ENCODE results near the gene P2RY14.
"Not testable (repeated sequence)": the region's sequence is repeated elsewhere in the genome, so short reads cannot be mapped to it uniquely, and the experiment has no call there.

The P2RY14 gene

DNA sequence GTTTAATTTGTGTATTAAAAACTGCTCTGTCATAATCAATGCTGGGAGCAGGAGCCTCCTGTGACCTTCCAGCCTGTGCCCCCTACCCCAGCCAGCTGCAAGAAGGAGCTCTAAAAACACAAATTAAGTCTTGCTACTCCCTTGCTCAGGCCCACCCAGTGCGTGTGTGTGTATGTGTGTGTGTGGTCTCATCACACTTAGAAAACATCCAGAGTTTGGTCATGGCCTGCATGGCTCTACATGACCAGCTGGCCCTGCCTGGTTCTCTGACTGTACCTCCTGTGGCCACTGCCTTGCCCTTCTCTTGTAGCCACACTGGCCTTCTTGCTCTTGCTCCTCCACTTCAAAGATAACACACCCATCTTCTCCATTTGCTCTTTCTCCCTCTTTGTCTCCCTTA, 13.7 kb downstream of the P2RY14 start:
- TF ChIP-seq, protein P1, sequence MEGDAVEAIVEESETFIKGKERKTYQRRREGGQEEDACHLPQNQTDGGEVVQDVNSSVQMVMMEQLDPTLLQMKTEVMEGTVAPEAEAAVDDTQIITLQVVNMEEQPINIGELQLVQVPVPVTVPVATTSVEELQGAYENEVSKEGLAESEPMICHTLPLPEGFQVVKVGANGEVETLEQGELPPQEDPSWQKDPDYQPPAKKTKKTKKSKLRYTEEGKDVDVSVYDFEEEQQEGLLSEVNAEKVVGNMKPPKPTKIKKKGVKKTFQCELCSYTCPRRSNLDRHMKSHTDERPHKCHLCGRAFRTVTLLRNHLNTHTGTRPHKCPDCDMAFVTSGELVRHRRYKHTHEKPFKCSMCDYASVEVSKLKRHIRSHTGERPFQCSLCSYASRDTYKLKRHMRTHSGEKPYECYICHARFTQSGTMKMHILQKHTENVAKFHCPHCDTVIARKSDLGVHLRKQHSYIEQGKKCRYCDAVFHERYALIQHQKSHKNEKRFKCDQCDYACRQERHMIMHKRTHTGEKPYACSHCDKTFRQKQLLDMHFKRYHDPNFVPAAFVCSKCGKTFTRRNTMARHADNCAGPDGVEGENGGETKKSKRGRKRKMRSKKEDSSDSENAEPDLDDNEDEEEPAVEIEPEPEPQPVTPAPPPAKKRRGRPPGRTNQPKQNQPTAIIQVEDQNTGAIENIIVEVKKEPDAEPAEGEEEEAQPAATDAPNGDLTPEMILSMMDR (IDR thresholded peaks at IDR 0.05; ENCODE audit: insufficient read depth, low read length, poor library complexity, severe bottlenecking), result no peak
- DNase-seq (ENCODE audit: extremely low read depth, insufficient read length), result no peak
- H3K27me3 ChIP-seq (replicated peaks; ENCODE audit: control insufficient read depth, insufficient read depth, low read length), result no peaks in the 10 kb centered on the region
- H3K4me3 ChIP-seq (replicated peaks; ENCODE audit: low read depth, low read length), result no peak overlapping the region
- H3K36me3 ChIP-seq (ENCODE audit: control insufficient read depth, insufficient read depth, low read length), result no peaks in the 10 kb centered on the region

DNA sequence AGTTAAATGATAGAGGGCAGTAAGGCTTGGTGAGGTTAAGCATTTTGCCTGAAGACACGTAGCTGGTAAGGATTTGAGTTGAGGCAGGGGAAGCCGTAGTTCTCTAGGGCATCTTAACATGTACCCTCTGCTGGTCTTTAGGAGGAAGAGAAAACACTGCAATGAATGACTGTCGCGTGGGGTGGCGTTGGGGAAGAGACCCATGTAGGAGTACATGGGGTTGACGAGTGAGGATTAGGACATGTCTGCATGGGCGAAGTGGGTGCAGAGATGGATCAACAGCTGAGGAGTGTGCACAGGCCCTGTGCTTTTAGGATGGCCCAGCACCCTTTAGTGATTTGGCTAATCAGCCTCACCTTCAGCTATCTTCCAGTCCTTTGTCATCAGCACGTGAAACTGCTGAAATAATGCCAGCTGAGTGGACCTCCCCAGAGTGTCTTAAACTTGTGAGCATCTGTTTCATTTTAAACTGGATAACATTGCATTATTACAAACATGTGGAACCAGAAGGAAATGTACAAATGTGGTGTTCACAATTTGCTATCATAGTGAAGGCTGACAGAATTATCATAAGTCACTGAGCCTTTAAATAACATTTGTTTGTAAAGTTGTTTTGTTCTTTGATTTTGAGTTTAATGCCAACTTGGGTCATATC, 15.3 kb downstream of the P2RY14 start:
- Histone ChIP-seq H3K4me3 (replicated peaks; ENCODE audit: low read depth, low read length) (no peak overlapping the region), H3K27me3 (replicated peaks; ENCODE audit: control insufficient read depth, insufficient read depth, low read length) (no peaks in the 10 kb centered on the region), H3K36me3 (ENCODE audit: control insufficient read depth, insufficient read depth, low read length) (no peaks in the 10 kb centered on the region)
- TF ChIP-seq, protein P1 (IDR thresholded peaks at IDR 0.05; ENCODE audit: insufficient read depth, low read length, poor library complexity, severe bottlenecking), result no peak
- no peak for DNase-seq (ENCODE audit: extremely low read depth, insufficient read length)

DNA sequence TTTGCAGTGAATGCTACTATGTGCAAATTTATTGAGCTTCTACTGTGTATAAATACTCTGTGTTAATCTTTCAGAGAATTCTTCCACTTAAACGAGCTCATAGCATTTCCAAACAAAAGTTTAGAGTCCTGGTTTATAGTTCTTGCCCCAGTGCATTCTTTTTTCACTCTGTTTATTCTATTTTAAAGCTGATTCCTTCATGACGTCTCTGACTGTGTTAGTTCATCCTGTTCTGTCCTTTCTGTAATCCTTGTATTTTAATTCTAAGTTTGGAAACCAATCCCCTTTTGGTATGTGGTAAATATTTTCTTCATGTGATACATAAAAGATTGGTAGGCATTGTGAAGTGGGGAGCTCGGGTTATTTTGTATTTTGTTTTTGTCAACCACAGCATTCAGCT, 18.7 kb downstream of the P2RY14 start:
- Histone ChIP-seq H3K36me3 (ENCODE audit: control insufficient read depth, insufficient read depth, low read length) (no peaks in the 10 kb centered on the region), H3K4me3 (replicated peaks; ENCODE audit: low read depth, low read length) (no peak overlapping the region), H3K27me3 (replicated peaks; ENCODE audit: control insufficient read depth, insufficient read depth, low read length) (no peaks in the 10 kb centered on the region)
- TF ChIP-seq, protein P1 (IDR thresholded peaks at IDR 0.05; ENCODE audit: insufficient read depth, low read length, poor library complexity, severe bottlenecking), result no peak
- no peak for DNase-seq (ENCODE audit: extremely low read depth, insufficient read length)

DNA sequence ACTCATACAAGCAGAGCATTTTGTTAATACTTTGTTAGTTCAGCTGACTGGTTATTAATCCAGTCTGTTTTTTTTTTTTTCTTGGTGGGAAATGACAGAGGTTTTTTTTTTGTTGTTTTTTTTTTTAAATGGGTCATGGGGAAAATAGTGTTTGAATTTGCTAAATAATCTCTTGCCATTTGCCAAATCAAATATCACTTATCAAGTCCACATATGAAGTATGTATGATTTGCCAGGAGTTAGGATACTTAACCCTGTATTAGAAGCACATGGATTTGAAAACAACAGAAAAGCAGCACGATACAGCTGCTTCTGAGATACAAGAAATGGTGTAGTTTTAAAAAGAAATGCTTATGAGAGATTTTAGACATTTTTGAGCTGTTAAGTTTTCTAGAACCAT, 21.6 kb downstream of the P2RY14 start:
- TF ChIP-seq, protein P1 (IDR thresholded peaks at IDR 0.05; ENCODE audit: insufficient read depth, low read length, poor library complexity, severe bottlenecking), result no peak
- H3K27me3 ChIP-seq (replicated peaks; ENCODE audit: control insufficient read depth, insufficient read depth, low read length), result no peaks in the 10 kb centered on the region
- DNase-seq (ENCODE audit: extremely low read depth, insufficient read length), result no peak
- no peak overlapping the region for H3K4me3 ChIP-seq (replicated peaks; ENCODE audit: low read depth, low read length)
- no peaks in the 10 kb centered on the region for H3K36me3 ChIP-seq (ENCODE audit: control insufficient read depth, insufficient read depth, low read length)

DNA sequence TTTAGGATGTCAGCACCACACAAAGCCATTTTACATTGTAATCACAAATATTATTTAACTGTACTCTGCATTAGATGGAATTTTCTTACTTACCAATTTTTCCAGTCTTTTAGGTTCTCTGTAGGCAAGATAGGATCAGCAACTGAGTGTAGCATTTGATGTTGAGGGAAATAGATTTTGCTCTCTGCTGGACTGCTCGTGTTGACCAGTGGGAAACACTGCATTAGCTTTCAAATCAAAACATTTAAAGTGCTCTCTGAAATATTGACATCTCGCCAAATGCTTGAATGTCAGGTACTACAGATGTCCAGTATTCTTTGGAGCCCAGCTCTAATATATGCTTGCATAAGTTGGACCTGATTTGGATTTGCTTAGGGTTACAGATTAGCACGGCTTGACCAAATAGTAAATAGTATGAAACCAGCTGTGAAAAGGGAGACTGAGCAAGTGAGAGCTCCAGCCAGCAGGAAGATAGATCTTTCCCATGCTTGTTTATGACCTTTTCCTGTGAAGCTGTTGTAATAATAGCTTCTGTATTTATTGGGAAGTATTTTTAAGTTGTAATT, 29.5 kb downstream of the P2RY14 start:
- Histone ChIP-seq H3K27me3 (replicated peaks; ENCODE audit: control insufficient read depth, insufficient read depth, low read length) (no peaks in the 10 kb centered on the region), H3K36me3 (ENCODE audit: control insufficient read depth, insufficient read depth, low read length) (no peaks in the 10 kb centered on the region), H3K4me3 (replicated peaks; ENCODE audit: low read depth, low read length) (no peak overlapping the region)
- no peak for DNase-seq (ENCODE audit: extremely low read depth, insufficient read length)
- TF ChIP-seq, protein P1 (IDR thresholded peaks at IDR 0.05; ENCODE audit: insufficient read depth, low read length, poor library complexity, severe bottlenecking), result no peak

DNA sequence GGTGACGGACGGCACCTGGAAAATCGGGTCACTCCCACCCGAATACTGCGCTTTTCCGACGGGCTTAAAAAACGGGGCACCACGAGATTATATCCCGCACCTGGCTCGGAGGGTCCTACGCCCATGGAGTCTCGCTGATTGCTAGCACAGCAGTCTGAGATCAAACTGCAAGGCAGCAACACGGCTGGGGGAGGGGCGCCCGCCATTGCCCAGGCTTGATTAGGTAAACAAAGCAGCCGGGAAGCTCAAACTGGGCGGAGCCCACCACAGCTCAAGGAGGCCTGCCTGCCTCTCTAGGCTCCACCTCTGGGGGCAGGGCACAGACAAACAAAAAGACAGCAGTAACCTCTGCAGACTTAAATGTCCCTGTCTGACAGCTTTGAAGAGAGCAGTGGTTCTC, 36.3 kb downstream of the P2RY14 start:
- H3K4me3 ChIP-seq (replicated peaks; ENCODE audit: low read depth, low read length); H3K27me3 ChIP-seq (replicated peaks; ENCODE audit: control insufficient read depth, insufficient read depth, low read length); H3K36me3 ChIP-seq (ENCODE audit: control insufficient read depth, insufficient read depth, low read length); DNase-seq (ENCODE audit: extremely low read depth, insufficient read length): not testable (repeated sequence)

All from GM06990 (cell line).